ENCODE data around the gene MROH2A.
"Not testable (repeated sequence)": the region's sequence is repeated elsewhere in the genome, so short reads cannot be mapped to it uniquely, and the experiment has no call there.

The MROH2A gene

DNA sequence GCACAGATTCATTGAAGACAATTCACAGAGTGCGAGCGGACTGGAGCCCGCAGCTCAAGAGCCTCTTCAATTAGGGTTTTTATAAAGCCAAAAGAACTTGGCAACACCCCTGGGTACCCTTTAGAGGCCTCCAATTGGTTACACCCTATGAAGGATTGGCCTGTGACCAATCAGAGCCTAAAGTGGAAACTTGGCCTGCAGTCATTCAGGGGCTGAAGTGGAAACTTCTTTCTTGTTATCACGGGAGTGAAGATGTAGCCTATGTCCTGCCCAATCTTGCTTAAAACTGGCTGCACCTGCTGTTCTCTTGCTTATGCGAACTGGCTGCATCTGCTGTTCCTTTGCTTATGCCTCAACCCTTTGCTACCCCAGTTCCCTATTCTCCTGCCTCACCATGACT, 78.1 kb downstream of the MROH2A start:
- no peak for DNase-seq

DNA sequence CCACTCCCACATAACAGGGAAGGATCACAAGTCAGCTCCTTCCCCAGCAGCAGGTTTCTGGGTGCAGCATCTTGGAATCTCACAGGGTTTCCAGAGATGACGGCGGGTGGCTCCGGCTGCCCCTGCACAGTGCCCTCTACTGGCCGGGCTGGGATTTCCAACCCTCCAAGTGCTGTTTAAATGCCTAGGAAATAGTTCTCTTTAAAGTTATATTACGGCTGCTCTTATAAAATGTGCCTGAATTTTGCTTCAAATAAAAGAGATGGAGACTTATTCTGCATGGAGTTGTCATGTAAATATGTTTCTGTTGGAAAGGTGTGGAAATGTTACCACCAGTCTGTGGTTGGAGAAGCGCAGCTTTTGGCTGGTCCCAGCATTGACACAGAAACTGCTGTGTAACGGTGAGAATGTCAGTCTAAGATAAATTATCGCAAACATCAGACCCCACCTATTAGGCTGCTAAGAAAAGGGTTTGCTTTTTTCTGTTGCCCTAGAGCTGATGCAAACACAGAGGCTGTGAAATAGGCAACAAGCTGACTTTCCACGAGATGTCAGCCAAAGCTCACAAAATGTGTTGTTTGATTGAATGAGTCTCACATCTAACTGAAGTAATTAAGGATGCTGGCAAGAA, 79.5 kb downstream of the MROH2A start:
- peak; percentile 27 to 57 for DNase-seq

DNA sequence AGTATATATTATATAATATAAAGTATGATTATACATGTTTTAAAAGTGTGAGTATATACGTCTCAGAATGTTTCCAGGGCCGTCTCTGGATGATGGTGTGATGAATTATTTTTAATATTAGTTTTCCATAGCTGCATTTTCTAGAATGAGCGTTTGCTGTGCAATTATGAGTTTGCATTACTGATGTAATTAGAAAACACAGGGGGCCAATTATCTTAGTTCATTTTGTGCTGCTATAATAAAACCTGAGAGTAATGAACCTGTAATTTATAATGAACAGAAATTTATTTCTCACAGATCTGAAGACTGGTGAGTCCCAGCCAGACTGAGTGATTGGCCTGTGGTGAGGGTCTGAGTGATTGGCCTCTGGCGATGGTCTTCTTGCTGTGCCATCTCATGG, 80.2 kb downstream of the MROH2A start:
- no peak for DNase-seq

DNA sequence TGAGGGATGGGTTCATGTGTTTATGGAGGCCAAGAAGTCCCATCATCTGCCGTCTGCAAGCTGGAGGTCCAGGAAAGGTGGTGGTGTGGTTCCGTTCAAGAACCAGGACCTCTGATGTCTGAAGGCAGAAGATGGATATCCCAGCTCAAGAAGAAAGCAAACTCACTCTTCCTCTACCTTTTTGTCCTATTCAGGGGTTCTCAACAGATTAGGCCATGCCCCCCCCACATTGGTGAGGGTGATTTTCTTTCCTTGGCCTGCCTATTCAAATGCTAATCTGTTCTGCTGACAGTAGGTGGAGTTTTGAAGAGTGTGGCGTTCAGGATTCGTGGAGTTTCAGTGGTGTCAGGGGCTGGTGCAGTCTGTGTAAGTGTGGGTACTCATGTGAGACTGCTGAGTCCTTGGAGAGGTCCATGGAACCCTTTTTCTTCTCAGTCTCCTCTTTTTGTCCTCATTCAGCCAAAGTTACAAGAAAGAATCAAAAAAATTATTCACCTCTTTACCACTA, 84.2 kb downstream of the MROH2A start:
- no peak for DNase-seq

DNA sequence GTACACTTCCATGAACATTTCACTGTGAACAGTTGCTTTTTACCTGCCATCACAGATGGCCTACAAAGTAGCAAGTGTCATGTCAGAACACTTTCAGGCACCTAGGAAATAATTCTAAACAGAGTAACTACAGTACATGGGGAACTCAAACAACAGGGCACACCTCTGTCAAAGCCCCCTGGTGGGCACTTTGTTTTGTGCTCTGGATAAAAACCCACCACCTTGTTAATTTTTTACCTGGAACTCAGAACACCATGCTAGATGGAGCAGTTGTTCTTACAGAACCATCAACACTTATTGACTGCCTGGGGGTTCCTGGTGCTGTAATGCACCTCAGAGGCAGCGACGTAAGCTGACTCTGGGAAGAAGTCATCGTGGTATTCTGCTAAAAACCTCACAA, 87.7 kb downstream of the MROH2A start:
- no peak for DNase-seq

DNA sequence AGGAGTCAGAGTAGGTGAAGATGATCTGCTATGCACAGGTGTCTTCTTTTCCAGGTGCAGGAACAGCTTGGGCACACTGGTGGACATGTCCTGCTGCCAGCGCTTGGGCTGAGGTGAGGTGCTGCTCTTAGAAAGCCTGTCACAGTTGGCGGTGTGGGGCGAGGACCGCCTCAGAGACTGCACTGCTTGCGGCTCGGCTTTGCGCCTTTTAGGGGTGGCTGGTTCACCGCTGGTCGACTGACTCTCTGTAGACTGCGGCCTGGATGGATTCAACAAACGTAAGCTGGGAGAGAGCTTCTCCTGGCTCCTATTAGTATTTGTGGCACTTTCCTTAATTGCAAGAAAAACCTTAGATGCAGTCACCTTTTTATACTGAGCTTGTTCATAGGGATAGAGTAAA, 88.3 kb downstream of the MROH2A start:
- DNase-seq, result no peak

DNA sequence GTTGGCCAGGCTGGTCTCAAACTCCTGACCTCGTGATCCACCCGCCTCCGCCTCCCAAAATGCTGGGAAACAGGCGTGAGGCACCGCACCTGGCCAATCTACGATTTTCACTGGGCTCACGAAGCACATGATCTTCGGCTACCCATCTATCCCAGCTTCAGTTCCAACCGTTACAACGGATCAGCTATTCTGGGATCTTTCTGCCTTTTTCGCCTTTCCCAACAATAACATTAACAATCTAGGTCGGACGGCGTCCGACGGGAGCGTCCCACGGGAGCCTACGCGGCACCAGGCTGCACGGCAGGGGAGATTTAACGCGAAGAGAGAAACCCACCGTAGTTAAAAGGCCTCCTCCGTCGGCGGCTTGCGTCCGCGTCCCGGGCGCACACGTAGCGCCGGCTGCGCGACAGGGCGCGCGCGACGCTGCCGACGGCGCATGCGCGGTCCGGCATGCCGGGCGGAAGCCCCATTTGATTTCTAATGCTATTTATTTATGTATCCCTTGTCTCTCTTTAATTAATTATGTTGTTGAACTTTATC, 89.9 kb downstream of the MROH2A start, which contains the start of gene MSL3B:
Gene MSL3B (minus strand): TSS at position 394 of the 540 bp plus-strand sequence.
- peak; percentile 47 to 71 for DNase-seq

DNA sequence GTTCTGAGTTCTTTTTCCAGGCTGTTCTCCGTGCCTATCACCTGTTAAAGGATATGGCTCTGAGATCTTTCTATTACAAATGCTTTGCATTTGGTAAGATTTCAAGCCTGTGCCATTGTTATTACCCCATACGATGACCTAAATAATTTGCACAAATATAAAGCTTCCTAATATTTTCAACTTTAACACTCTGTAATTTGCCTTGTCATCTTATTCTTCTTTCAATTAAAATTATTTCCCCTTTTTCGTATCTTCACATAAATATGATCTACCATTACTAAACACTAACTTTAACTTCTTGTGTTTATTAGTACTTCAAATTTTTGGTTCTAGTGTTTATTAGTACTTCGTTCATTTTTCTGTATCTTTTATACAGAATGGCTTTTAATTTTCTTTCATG, 93.3 kb downstream of the MROH2A start:
- DNase-seq, result no peak

DNA sequence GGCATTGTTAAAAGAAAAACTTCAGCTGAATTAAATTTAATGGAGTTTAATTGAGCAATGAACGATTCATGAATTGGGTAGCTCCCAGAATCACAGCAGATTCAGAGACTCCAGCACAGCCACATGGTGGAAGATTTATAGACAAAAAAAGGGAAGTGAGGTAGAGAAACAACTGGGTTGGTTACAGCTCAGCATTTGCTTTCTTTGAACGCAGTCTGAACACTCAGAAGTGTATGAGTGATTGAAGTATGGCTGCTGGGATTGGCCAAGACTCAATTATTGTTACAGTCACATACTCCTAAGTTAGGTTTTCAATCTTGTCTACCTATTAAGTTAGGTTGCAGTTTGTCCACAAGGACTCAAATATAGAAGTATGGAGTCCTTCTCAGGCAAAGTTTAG, 94.0 kb downstream of the MROH2A start:
- not testable (repeated sequence) for DNase-seq

DNA sequence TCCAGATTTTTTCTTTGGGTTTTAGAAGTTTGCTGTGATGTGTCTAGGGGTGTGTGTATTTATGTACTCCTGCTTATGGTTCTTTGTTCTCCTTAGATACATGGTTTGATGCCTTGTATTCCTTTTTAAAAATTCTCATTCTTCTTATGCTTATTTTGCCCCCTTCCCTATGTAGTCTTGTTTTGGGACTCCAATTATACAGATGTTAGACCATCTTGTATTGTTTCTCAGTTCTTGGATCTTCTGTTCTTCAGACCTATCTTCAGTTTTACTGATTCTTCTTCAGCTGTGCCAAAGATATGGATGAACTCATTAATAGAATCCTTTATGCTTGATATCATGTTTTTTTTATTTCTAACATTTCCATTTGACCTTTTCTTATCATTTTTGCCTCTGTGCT, 104.2 kb downstream of the MROH2A start:
- no peak for DNase-seq

Data from CD4-positive, alpha-beta T cell treated with Interferon alpha-2 for 1 hour (primary cell).